K562 (cell line): ENCODE results near the gene FSTL3.

Experiments
- CTCF ChIP-seq, 3 experiments: IDR thresholded peaks in 2 of 3; conservative IDR thresholded peaks in 1 of 3; 2 replicates each; pipeline ENCODE4 v1.5.1; 2011 to 2012; ENCODE audit warnings: low read length in 3 of 3, mild to moderate bottlenecking in 3 of 3, control low read depth in 2 of 3, improper control_type of control experiment in 1 of 3, inconsistent platforms in 1 of 3, low read depth in 1 of 3, mixed read lengths in 1 of 3, moderate library complexity in 1 of 3; ENCODE audit not compliant: insufficient read depth in 2 of 3
- ZSCAN29 ChIP-seq: fragments of 450-650 bp; IDR thresholded peaks from 2 replicates; pipeline ENCODE4 v1.6.1; 2017

- TF ChIP-seq CTCF (IDR thresholded peaks at IDR 0.05 in 2 of 3, conservative IDR thresholded peaks at IDR 0.05 in 1 of 3; ENCODE audit: insufficient read depth in 2 of 3, low read depth in 1 of 3, low read length in 3 of 3), result no peak
- TF ChIP-seq ZSCAN29, result no peak
Observed at GRCh38 chr19:641702-642101, 34.5 kb upstream of the FSTL3 start.
